Aorta (tissue), 5 donors: ENCODE data around the gene COL6A1. TPM values are rescaled to one million over a fixed set of nuclear protein-coding genes. Genes with fewer than 3 reads are reported as not detected.
"Not testable (repeated sequence)": the region's sequence is repeated elsewhere in the genome, so short reads cannot be mapped to it uniquely, and the experiment has no call there.

Experiments used
- ATAC-seq: fragments of 200-7000 bp; cut with Tn5 transposase; one replicate; pipeline ENCODE4 v1.9.1; 2022; ENCODE audit warnings: moderate library complexity; ENCODE audit not compliant: low FRiP score
- DNase-seq, 2 donors: peaks; one replicate each; pipeline ENCODE4 v3.0.0-alpha.2; 2020
- H3K27ac ChIP-seq, 2 donors: one replicate each; pipeline ENCODE4 v1.5.1; 2013; ENCODE audit warnings: low read length in 2 of 2, mild to moderate bottlenecking in 2 of 2, moderate library complexity in 2 of 2, control low read depth in 1 of 2, inconsistent platforms in 1 of 2, low read depth in 1 of 2
- H3K27me3 ChIP-seq, 2 donors: one replicate each; pipeline ENCODE4 v1.6.1; 2013; ENCODE audit warnings: control low read depth in 1 of 2, low read length in 1 of 2, mild to moderate bottlenecking in 1 of 2, moderate library complexity in 1 of 2; ENCODE audit not compliant: insufficient read depth in 2 of 2, control insufficient read depth in 1 of 2
- H3K36me3 ChIP-seq, 2 donors: one replicate each; pipeline ENCODE4 v1.6.1; 2013; ENCODE audit warnings: control low read depth in 1 of 2, low read length in 1 of 2, mild to moderate bottlenecking in 1 of 2; ENCODE audit not compliant: insufficient read depth in 2 of 2, control insufficient read depth in 1 of 2
- H3K4me1 ChIP-seq, 2 donors: one replicate each; pipeline ENCODE4 v1.6.1; 2013; ENCODE audit warnings: low read length in 2 of 2, control low read depth in 1 of 2, mild to moderate bottlenecking in 1 of 2, moderate library complexity in 1 of 2; ENCODE audit not compliant: insufficient read depth in 2 of 2, control insufficient read depth in 1 of 2
- H3K4me3 ChIP-seq, 2 donors: one replicate each; pipeline ENCODE4 v1.5.1; 2013; ENCODE audit warnings: low read length in 2 of 2, control low read depth in 1 of 2, mild to moderate bottlenecking in 1 of 2
- H3K9me3 ChIP-seq: one replicate; pipeline ENCODE4 v1.6.1; 2013; ENCODE audit warnings: mild to moderate bottlenecking, low read length; ENCODE audit not compliant: control insufficient read depth
- WGBS, 2 donors: extraction: QIAGEN DNeasy Blood & Tissue Kit; methylation state at CpG; one replicate each; pipeline ENCODE4 v1.1.7; 2013; 5-methylcytosine and 5-hydroxymethylcytosine counted together
- intact Hi-C, 2 donors: fragments of 100-400 bp; cut with DNase I; formaldehyde crosslinking; loops; one replicate each; pipeline versions ENCODE4 v1.14.2 to v1.15.0; 2022
- polyA plus RNA-seq, 2 donors: library from polyadenylated mRNA; stranded (reverse); fragments of 200-250 nt; gene quantifications; one replicate each; pipeline ENCODE4 v1.2.3, GENCODE V29; 2013
- total RNA-seq, 2 donors: library from RNA; stranded (reverse); fragmentation: NEBNext Ultra II Directional; extraction: Animal tissue kit (Norgen Biotek cat#: 25700); gene quantifications; one replicate each; pipeline ENCODE4 v1.2.1, GENCODE V29; 2021
- donor health status: healthy with polysubstance abuse.
- donor health status: Bipolar disorder and iron deficiency.
- donor health status: DM: no; HTN: no; CAD: no.
- donor health status: DM: no; HTN: no; CAD: no.
- donor health status: DM: yes; HTN: yes; CAD: no.

Gene COL6A1
- total and polyA plus RNA-seq, 4 donors, result 156 to 1,773 (median 525) TPM

DNA sequence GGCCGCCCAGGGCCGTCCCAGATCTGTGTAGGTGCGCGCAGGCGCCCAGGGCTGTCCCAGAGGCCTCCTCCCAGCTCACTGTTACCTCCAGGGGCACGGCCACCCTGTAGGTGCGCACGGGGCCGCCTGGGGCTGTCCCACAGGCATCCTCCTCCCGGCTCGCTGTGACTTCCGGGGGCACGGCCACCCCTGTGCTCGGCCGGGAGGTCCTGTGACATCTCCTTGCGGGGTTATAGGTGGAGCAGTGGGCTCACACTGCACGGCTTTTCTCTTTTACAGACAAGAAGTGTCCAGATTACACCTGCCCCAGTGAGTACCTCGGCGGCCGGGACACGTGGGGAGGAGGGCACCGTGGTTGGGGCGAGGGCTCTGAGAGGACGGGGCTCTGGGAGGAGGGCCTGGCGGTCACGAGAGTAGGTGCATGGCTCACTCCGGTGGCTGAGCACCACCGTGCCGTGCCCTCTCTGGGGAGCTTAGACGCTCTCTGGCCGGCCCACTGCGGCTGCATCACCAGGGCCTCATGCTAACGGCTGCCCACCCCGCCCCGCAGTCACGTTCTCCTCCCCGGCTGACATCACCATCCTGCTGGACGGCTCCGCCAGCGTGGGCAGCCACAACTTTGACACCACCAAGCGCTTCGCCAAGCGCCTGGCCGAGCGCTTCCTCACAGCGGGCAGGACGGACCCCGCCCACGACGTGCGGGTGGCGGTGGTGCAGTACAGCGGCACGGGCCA is 21.4 kb downstream of the COL6A1 start:
- Histone ChIP-seq H3K36me3 (peaks cover 0 to 26% of the 10 kb centered on the region in 2 donors), H3K4me1 (no peaks in the 10 kb centered on the region), H3K9me3 (no peaks in the 10 kb centered on the region), H3K27me3 (no peaks in the 10 kb centered on the region), H3K4me3 (no peak overlapping the region), H3K27ac (no peak overlapping the region)
- intact Hi-C loops, result no loop called here
- ATAC-seq, result no peak
- 93% methylated on average over 52 to 54 of the region's 54 CpGs for WGBS, 2 donors
- DNase-seq, result peak; percentile 41 to 74

DNA sequence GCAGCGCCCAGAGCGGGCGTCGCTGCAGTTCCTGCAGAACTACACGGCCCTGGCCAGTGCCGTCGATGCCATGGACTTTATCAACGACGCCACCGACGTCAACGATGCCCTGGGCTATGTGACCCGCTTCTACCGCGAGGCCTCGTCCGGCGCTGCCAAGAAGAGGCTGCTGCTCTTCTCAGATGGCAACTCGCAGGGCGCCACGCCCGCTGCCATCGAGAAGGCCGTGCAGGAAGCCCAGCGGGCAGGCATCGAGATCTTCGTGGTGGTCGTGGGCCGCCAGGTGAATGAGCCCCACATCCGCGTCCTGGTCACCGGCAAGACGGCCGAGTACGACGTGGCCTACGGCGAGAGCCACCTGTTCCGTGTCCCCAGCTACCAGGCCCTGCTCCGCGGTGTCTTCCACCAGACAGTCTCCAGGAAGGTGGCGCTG is 22.0 kb downstream of the COL6A1 start:
- H3K4me1 ChIP-seq, result no peaks in the 10 kb centered on the region
- ATAC-seq, result no peak
- 92% methylated on average over 40 to 42 of the region's 42 CpGs for WGBS, 2 donors
- no peak overlapping the region for H3K4me3 ChIP-seq
- H3K27ac ChIP-seq, result no peak overlapping the region
- peak; percentile 44 to 74 for DNase-seq
- H3K9me3 ChIP-seq, result no peaks in the 10 kb centered on the region
- intact Hi-C loops, result no loop called here
- no peaks in the 10 kb centered on the region for H3K27me3 ChIP-seq
- peaks cover 0 to 23% of the 10 kb centered on the region in 2 donors for H3K36me3 ChIP-seq

DNA sequence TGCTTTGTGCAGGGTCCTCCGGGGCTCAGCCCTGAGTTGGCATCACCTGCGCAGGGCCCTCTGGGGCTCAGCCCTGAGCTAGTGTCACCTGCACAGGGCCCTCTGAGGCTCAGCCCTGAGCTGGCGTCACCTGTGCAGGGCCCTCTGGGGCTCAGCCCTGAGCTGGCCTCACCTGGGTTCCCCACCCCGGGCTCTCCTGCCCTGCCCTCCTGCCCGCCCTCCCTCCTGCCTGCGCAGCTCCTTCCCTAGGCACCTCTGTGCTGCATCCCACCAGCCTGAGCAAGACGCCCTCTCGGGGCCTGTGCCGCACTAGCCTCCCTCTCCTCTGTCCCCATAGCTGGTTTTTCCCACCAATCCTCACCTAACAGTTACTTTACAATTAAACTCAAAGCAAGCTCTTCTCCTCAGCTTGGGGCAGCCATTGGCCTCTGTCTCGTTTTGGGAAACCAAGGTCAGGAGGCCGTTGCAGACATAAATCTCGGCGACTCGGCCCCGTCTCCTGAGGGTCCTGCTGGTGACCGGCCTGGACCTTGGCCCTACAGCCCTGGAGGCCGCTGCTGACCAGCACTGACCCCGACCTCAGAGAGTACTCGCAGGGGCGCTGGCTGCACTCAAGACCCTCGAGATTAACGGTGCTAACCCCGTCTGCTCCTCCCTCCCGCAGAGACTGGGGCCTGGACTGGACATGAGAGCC is 22.7 kb downstream of the COL6A1 start:
- no peaks in the 10 kb centered on the region for H3K27me3 ChIP-seq
- no peaks in the 10 kb centered on the region for H3K9me3 ChIP-seq
- ATAC-seq, result no peak
- H3K4me1 ChIP-seq, result no peaks in the 10 kb centered on the region
- no peak overlapping the region for H3K4me3 ChIP-seq
- peak in 1 of 2 donors; percentile 43 for DNase-seq
- intact Hi-C loops, result no loop called here
- H3K27ac ChIP-seq, result no peak overlapping the region
- WGBS, 2 donors, result 67 to 74% methylated on average over 24 of the region's 24 CpGs
- H3K36me3 ChIP-seq, result peaks cover 0 to 18% of the 10 kb centered on the region in 2 donors

DNA sequence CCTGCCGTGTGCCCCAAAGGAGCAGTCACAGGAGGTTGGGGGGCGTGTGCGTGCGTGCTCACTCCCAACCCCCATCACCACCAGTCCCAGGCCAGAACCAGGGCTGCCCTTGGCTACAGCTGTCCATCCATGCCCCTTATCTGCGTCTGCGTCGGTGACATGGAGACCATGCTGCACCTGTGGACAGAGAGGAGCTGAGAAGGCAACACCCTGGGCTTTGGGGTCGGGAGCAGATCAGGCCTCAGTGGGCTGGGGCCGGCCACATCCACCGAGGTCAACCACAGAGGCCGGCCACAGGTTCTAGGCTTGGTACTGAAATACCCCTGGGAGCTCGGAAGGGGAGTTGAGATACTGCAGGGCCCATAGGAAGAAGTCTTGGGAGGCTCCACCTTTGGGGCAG is 23.5 kb downstream of the COL6A1 start:
- intact Hi-C loops, result no loop called here
- 77 to 78% methylated on average over 12 of the region's 12 CpGs for WGBS, 2 donors
- no peak overlapping the region for H3K27ac ChIP-seq
- ATAC-seq, result no peak
- H3K9me3 ChIP-seq, result no peaks in the 10 kb centered on the region
- H3K27me3 ChIP-seq, result no peaks in the 10 kb centered on the region
- peaks cover 0 to 18% of the 10 kb centered on the region in 2 donors for H3K36me3 ChIP-seq
- DNase-seq, result peak; percentile 41 to 75
- H3K4me1 ChIP-seq, result no peaks in the 10 kb centered on the region
- H3K4me3 ChIP-seq, result no peak overlapping the region

DNA sequence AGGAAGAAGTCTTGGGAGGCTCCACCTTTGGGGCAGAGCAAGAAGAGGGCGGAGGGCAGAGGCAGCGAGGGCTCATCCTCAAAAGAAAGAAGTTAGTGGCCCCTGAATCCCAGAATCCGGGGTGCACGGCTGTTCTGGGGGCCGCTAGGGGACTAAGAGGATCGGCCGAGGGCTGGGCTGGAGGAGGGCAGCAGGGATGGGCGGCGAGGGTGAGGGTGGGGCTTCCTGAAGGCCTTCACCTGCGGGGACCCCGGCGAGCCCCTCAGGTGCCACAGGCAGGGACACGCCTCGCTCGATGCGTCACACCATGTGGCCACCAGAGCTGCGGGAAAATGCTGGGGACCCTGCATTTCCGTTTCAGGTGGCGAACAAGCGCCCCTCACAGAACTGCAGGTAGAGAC is 23.9 kb downstream of the COL6A1 start:
- Histone ChIP-seq H3K4me3 (no peak overlapping the region), H3K27me3 (no peaks in the 10 kb centered on the region), H3K9me3 (no peaks in the 10 kb centered on the region), H3K36me3 (peaks cover 0 to 18% of the 10 kb centered on the region in 2 donors), H3K27ac (no peak overlapping the region), H3K4me1 (no peaks in the 10 kb centered on the region)
- 93 to 95% methylated on average over 18 to 20 of the region's 20 CpGs for WGBS, 2 donors
- DNase-seq (no peak), ATAC-seq (no peak)
- intact Hi-C loops, result no loop called here

DNA sequence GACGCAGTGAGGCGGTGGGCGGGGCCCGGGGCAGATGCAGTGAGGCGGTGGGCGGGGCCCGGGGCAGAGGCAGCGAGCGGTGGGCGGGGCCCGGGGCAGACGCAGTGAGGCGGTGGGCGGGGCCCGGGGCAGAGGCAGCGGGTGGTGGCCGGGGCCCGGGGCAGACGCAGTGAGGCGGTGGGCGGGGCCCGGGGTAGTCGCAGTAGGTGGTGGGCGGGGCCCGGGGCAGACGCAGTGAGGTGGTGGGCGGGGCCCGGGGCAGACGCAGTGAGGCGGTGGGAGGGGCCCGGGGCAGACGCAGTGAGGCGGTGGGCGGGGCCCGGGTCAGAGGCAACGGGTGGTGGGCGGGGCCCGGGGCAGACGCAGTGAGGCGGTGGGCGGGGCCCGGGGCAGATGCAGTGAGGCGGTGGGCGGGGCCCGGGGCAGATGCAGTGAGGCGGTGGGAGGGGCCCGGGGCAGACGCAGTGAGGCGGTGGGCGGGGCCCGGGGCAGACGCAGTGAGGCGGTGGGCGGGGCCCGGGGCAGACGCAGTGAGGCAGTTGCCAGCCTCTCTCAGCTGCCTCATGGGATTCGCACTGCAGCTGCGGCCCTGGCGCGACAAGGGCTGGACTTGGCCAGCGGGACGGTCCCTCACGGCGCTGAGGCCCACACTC is 24.4 kb downstream of the COL6A1 start:
- H3K27ac ChIP-seq, intact Hi-C loops, H3K4me1 ChIP-seq, H3K4me3 ChIP-seq, ATAC-seq, H3K27me3 ChIP-seq, H3K9me3 ChIP-seq: not testable (repeated sequence)
- WGBS, 2 donors, result 91 to 93% methylated on average over 23 to 64 of the region's 64 CpGs
- peak in 1 of 2 donors; percentile 24 for DNase-seq
- peaks cover 0 to 18% of the 10 kb centered on the region in 2 donors for H3K36me3 ChIP-seq

DNA sequence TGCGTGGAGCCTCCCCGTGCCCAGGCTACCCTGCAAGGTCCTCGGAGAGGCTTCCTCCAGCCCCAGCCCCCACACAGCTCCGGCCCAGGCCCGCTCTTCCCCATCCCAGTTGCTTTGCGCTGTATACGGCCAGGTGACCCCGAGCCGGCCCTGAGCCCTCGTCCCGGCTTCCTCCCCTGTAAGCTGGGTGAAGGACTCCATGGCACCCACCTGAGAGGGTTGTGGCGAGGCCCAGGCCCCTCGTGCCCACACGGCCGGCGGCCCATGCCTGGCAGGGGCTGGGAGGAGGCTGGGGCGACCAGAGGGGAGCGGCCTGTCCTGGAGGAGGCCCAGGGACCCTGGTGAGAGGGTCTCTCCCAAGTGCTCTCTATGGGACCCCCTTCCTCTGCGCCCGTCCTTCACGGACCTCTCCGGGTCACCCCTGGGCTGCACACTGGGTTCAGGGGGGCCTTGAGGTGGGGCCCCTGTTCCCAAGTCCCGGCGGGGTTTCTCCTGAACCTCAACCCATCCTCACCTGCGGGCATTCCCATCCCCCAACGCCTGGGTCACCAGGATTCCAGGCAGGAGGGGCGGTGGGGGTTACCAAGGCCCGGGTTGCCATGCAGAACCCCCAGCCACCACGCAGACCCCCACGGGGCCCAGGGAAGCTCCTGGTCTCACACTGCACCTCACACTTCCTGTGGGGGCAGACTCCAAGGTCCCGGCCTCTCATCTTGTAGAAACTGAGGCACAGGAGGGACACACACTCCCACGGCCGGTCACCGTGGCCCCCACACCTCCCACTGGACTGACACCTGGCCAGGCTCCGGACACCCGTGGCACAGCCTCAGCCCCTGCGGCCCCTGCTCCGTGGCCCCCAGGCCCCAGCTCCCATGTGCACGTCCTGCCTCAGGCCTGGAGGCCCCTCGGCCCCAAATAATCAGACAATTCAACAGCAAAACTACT is 25.2 kb downstream of the COL6A1 start:
- WGBS, 2 donors, result 93 to 94% methylated on average over 39 to 40 of the region's 40 CpGs
- Histone ChIP-seq H3K4me1 (no peaks in the 10 kb centered on the region), H3K4me3 (no peak overlapping the region), H3K36me3 (peaks cover 0 to 13% of the 10 kb centered on the region in 2 donors), H3K27me3 (no peaks in the 10 kb centered on the region), H3K27ac (no peak overlapping the region), H3K9me3 (no peaks in the 10 kb centered on the region)
- no peak for ATAC-seq
- intact Hi-C loops, result no loop called here
- peak in 1 of 2 donors; percentile 42 for DNase-seq

DNA sequence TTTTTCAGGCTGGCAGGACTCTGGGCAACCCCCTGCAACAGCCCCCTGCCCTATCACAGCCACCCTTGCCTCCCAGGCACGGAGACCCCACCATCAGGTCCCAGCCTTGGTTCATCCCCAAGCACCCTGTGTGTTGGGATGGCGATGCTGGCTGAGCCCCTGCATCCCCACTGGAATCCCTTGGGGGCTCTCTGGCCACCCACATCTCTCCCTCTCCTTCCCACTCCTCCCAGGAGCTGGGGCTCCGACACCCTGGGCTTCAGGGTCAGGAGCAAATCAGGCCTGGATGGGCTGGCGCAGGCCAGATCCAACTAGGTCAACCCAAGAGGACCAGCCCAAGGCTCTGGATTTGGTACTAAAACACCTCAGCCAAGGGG is 25.9 kb downstream of the COL6A1 start:
- peaks cover 0 to 8% of the 10 kb centered on the region in 2 donors for H3K36me3 ChIP-seq
- no peak overlapping the region for H3K4me3 ChIP-seq
- no peak overlapping the region for H3K27ac ChIP-seq
- H3K4me1 ChIP-seq, result no peaks in the 10 kb centered on the region
- no peak for ATAC-seq
- intact Hi-C loops, result no loop called here
- no peaks in the 10 kb centered on the region for H3K9me3 ChIP-seq
- H3K27me3 ChIP-seq, result no peaks in the 10 kb centered on the region
- 73 to 75% methylated on average over 4 of the region's 4 CpGs for WGBS, 2 donors
- DNase-seq, result peak in 1 of 2 donors; percentile 26
